Renal pelvis (tissue), 4 donors: Measurements from ENCODE around the gene C2orf81. TPM values are rescaled to one million over a fixed set of nuclear protein-coding genes. Genes with fewer than 3 reads are reported as not detected.
"Not testable (repeated sequence)": the region's sequence is repeated elsewhere in the genome, so short reads cannot be mapped to it uniquely, and the experiment has no call there.

Experiments
- DNase-seq: peaks from one replicate; pipeline ENCODE4 v3.0.0-alpha.2; 2013
- polyA plus RNA-seq, 3 donors: library from polyadenylated mRNA; unstranded; fragments of 120-200 nt; gene quantifications; one replicate each; pipeline ENCODE4 v1.2.1, GENCODE V29; 2013; ENCODE audit not compliant: insufficient read length in 3 of 3

The C2orf81 gene
- polyA plus RNA-seq, 3 donors = 8.4 to 9.2 (median 8.5) TPM

DNA sequence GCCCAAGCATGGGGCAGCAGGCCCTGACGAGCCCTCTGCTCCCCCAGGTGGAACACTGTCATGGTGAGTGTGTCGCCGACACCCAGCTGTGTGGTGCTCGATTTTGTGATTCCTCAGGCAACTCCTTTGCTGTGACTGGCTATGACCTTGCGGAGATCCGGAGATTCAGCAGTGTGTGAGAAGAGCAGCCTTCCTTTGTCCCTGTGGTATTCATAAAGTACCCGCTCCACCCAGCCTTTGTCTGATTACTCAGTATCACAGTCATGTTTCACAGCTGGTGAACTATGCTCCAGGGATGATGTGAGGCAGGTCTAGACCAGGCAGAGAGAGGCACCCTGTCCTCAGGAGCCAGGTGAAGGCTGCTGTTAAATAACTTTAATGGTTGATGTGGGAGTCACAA lies 4.1 kb upstream of the C2orf81 start:
- no peak for DNase-seq

DNA sequence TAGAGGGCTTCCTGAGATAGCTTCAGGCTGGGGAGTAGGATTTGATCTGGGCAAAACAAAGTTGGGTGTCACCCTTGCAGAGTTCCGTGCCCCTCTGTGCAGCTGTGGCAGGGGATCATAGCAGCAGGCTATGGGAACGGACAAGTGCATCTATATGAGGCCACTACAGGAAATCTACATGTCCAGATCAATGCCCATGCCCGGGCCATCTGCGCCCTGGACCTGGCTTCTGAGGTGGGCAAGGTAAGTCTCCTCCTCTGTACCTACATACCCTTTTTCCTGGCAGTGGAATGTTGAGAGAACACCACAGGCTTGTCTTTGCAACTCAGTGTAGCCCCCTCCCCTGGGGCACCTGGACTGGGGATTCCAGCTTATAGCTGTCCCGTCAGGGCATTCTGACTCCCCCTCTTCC lies 3.6 kb upstream of the C2orf81 start:
- no peak for DNase-seq

DNA sequence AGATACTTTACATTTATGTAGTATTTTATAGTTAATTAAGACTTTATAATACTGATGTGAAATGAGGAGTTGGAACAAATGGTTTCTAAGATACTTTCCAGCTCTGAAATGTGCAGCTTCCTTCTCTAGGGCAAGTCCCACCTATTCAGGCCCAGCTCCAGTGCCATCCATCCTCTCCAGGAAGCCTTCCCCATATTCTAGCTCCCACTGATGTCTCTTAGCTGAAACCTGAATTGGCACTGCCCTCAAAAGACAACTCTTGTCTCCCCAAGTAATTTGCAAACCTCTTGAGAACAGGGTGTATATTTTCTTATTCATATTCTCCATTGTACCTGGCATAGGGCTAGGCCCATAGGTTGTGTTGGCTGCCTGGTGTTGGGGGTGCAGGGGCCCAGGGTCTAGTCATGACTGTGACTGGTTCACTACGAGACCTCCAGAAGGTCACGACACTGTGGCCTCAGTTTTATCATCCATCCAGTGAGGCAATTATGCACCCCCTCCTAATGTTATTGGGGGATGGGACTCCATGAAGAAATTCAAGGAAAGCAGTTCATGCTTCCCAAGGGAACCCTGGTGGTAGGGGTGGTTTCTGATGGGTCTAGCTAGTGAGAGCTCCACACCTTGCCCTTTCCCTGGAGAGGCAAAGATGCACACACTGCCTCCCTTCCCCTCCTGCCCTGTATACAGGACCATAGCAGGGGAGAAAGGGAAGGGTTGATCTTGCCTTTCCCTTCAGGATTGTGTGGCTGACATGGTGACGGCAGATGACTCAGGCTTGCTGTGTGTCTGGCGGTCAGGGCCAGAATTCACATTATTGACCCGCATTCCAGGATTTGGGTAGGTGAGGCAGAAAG lies 2.9 kb upstream of the C2orf81 start:
- no peak for DNase-seq

DNA sequence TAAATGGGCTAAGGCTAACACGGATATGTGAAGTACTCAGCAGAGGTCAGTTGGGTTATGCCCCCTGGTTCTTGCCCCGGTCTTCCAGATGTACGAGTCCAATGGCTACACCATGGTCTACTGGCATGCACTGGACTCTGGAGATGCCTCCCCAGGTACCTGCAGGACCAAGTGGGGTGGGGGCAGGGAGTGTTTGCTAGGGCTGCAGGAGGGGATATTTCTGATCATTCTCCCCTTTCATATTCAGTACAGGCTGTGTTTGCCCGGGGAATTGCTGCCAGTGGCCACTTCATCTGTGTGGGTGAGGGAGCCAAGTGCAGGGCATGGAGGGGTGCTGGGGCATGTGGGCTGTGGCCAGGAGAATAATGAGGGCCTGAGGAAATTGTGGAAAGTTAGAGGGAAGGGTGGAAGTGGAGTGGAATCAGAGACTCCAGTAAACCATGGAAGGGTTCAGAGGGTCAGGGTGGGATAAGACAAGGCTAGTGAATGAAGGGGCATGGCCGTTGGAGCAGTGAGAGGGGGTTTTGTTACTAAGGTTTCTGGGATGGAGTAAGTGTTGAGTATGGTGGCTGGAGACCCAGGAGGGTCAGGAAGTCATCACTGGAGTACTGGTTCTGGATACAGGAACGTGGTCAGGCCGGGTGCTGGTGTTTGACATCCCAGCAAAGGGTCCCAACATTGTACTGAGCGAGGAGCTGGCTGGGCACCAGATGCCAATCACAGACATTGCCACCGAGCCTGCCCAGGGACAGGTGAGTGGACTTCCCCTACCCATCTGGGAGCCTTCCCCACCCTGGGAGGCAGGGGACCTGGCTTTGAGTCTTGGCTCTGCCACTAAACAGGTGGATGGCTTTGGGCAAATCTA lies 2.0 kb upstream of the C2orf81 start:
- no peak for DNase-seq

DNA sequence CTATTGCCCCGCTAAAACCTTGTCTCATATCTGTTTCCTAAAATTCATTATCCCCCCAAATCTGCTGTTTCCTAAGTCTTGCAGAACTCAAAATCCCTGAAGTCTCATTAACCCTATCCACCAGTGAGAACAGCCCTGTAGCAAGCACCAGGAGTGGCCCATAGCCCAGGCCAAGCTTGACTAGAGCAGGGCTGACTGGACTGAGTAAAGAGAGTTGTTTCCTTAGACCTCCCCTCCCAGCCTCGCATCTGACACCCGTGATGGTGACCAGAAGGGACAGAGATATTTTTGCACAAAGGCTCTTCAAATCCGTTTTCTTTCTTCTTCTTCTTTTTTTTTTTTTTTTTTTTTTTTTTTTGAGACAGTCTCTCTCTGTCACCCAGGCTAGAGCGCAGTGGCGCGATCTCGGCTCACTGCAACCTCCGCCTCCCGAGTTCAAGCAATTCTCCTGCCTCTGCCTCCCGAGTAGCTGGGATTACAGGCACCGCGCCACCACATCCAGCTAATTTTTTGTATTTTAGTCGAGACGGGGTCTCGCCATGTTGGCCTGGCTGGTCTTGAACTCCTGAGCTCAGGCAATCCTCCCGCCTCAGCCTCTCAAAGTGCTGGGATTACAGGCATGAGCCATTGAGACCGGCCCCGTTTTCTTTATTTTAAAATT lies 846 bp downstream of the C2orf81 start:
- DNase-seq = not testable (repeated sequence)

DNA sequence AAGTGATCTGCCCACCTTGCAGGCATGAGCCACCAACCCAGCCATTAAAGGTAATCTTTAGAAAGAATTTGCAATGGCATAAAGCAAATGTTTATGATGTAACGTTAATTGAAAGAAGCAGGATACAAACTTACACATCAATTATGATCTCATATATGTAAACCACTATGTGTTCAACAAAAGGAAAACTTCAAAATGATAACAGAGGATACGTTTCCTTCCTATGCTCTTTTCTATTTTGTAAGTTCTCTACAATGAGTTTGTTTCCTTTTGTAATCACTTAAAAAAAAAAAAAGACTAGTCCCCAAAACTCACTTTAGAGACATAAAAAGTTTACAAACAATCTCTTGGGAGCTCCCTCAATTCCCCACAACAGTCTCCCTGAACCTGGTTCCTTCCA lies 1.4 kb downstream of the C2orf81 start:
- no peak for DNase-seq

DNA sequence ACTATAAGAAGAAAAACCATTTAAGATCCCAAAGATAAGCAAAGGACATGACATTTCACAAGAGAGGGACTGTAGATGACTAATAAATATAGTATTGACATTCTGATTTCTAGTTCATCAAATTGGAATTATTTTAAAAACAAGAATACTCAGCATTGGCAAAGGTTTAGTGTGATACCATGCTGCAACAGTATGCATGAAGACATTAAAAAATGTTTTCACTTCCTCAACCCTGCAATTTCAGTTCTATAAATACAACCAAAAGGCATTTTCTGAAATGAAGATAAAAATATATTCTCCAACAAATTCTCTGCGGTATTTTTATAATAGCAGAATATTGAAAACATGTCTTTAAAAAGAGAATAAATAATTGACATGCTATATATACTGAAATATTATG lies 2.1 kb downstream of the C2orf81 start:
- no peak for DNase-seq

DNA sequence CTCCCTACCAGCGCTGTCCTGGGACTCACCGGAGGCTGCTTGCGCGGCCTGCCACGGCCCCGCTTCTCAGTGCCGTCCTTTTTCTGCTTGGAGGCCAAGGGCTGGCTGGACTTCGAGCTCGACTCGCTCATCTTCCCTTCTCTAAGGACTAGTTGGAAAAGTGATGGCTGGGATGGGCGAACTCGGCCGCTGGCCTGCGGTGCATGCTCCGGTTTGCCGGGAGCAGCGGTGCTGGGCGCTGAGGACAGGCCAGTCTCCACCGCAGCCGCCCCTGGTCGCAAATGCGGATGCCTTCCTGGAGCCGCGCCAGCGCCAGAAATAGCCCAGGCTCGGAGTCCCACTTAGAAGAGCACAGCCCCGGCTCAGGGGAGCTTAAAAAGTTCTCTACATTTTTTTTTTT lies 3.1 kb downstream of the C2orf81 start:
- DNase-seq = no peak

DNA sequence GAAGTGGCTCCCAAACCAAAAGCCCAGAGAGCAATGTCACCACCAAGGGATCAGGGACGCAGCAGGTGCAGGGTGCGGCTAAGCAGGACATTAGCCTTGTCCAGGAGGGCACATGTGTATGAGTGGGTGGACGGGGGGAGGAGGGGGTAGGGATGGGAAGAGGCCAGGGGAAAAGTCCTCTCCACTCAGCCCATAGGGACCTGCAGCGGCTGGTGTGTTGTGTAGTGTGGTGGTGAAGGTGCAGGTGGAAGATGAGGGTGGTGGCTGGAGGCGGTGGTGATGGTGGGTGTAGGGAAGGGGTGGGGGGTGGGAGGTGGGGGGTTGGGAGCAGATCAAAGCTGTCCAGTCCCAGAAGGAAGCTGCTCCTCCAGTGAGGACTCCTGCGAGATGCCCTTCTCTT lies 3.7 kb downstream of the C2orf81 start:
- DNase-seq = no peak

DNA sequence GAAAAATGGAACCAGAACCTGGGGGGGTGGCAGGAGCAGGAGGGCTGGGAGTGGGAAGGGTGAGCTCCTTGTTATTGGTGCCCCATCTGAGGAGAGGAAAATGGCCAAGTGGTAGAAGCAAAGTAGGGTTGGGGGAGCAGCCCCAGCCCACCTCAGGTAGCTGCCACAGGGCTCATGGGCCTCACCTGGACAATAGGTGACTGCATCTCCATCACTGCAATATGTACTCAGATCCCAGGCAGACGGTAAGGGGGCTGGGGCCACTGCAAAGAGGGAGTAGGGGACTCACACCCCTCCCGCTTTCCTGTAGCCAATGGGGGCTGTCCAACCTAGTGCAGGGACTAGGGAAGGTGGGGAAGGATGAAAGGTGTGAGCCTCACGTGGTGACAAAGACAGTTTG lies 4.2 kb downstream of the C2orf81 start:
- no peak for DNase-seq

DNA sequence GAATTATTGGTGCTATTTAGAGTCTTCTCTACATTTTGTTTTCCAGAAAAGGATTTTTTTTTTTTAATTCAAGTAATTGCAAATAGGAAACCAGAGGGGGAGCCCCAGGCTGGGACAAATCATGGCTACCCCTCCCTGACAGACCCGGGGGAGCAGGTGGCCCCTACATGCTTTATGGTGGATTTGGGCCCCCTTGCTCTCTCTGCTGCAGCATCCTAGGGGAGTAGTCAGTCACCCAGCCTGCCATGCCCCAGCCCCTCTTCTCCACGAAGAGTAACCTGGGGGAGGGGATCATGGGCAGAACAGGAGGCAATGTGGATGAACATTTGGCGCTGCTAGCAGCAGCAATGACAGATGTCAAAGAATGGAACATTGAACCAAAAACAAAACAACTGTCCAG lies 4.6 kb downstream of the C2orf81 start:
- no peak for DNase-seq

DNA sequence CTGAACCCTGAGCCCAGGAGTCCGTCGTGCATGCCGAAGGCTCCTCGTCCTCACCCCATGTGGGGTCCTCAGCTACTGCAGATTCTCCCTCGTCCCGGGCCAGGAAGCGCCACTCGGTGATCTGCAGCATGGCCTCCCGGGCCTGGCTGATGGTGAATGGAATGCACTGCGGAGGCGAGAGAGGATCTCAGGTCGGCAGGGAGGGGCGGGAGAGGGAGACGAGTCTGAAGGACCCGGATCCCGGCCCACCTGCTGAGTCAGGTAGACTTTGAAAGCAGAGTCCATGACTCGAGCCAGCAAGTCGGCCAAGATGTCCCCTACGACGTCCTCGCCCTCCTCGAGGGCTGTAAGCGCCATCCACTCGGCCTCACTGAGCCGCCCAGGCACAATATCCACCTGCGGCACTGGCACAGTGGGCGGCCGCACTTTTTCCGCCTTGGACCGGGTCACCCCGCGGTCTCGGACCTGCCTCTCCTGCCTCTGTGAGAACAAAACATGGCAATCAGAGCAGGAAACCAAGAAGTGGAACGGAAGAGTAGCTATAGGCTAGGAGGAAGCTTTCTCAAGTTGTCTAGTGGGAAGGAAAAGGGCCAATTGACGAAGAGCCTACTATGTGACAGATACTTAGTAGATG lies 5.5 kb downstream of the C2orf81 start:
- DNase-seq = no peak

DNA sequence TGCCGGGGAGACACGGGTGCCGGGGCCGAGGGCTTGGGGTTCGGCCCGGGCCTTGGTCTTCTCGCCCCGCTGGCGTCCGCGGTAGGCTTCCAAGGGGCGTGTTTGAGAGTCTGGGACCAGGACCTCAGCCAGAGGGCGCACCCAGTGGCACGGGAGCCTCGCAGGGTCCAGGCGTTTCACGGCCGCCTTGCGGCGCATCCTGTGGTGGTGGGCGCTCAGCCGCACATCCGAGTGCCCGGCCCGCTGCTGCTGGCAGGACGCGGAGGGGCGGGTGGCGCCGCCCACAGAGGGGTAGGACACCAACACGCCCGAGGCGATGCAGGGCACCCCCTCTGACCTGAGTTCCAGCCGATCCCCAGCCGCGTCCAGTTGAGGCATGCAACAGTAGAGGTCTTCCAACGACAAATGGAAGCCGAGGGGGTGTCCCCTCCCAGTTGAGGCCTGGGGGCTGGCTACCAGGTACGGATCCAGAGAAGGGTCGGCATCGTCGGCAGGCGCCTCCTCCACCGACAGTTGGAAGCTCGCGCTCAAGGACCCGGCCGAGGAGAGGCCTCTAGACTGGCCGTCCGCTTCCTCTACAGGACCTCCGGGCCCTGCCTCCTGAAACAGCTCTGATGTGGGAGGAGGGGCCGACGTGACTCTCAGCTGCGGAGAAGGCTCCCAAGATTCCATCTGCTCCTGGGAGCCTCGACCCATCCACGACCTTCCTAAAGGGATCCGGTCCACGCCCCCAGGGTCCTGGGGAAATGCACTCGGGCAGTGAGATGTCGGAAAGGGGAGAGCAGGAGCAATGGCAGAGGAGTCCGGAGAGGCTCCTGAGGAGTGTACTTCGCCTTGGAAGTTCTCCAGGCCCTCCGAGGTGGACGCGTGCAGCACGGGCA lies 6.3 kb downstream of the C2orf81 start:
- peak; percentile 47 for DNase-seq

DNA sequence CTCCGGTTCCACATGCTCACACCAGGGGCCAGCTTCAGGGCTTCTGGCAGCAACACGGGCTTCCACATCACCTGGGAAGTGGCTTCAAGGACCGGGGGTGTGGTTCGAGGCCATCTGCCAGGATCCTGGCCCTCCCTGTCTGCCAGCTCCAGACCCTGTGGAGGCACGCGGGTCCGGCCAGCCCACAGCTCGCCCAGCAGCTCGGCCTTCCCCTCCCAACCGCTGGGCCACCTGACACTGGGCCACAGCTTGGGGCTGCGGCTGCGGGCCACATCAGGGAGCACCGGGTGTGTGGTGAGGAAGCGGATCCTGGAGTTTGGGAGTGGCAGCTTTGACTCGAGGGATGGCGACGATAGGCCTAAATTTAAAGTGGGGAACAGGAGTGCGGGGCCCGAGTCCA lies 7.0 kb downstream of the C2orf81 start:
- no peak for DNase-seq

DNA sequence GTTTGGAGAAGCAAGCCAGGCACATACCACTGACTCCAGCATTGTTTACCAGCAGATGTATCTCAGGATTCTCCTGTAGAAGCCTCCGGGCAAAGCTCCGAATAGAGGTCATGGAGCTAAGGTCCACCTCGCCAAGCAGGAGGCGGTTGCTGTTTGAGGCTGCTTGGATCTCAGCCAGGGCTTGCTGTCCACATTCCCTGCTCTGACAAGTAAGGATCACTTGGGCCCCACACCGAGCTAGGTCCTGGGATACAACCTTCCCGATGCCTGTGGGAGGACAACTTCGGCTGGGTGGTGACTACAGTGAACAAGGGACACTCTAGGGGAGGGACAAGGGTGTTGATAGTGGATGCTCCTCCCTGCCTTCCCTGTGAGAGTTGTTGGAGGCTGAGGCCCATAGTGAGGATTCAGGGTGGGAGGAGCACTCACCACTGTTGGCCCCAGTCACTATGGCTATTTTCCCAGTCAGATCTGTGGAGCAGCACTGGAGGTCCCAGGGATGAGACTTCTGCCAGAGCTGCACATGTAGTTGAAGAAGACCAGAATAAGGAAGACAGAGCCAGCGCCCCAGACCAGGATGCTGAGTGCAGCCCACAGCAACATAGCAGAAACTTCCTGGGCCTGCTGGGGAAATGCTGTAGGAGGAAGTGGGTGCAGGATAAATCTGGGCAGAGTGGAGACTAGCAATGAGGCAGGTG lies 8.3 kb downstream of the C2orf81 start:
- DNase-seq = no peak

DNA sequence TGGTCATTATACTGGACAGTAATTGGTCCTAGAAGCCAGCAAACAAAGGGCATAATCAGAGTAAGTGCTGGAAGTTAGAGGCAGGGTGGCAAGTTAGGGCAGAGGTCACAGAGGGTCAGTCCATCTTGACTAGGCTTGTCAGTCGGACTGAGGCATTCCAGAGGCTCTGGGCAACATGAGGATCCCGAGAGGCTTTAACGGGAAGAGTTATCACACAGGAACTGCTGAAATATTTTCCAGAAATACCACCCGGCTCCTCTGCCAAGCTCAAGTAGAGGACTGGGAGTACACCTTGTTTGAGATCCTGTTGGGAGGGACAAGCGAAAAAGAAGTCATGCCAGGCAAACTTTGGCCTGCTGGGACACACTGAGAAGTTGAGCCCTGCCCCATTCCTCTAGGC lies 13.7 kb downstream of the C2orf81 start:
- DNase-seq = no peak

DNA sequence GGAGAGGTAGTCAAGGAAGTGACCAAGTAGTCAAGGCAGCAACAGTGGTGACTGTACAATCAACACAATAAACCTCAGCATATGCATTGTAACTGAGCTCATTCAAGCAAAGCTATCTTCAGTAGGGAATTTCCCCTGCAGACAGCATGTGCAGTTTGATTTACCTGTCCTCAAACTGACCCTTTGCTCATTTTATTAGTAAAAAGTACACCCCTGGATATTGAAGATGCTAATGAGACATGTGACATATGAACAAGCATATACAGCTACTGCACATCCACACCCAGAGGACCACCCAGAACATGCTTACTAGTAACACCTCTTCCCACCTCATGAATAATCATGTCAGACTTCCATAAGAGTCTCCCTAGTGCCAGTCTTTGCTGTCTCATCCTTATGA lies 15.4 kb downstream of the C2orf81 start:
- DNase-seq = no peak

DNA sequence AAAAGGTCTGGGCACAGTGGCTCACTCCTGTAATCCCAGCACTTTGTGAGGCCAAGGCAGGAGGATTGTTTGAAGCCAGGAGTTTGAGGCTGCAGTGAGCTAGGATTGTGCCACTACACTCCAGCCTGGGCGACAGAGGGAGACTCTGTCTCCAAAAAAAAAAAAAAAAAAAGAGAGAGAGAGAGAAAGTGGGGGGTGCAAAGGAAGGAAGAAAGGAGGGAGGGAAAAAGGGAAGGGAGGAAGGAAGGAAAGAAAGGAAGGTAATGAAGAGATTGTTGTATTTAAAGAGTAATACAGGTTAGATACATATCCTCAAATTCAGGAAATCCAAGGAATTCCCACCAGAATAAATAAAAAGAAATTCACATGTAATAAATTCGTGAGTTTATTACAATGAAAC lies 19.5 kb downstream of the C2orf81 start:
- no peak for DNase-seq

DNA sequence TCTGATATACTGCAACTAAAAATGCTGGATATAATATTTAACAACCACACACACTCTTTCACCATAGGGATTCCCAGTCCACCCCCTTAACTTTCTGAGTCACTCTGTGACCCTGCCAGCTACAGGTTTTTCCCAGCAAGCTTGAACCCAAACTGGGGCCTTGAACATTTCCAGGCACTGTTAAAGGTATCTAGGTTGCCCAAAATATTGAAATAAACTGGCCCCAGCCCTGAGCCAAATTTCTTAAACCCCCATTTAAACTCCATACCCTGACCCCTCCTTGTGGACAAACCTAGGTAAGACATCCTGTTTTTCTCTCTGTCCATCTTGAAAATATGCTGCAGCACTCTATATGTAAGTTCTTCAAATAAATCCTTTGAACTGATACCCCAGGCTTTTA lies 21.6 kb downstream of the C2orf81 start:
- no peak for DNase-seq

DNA sequence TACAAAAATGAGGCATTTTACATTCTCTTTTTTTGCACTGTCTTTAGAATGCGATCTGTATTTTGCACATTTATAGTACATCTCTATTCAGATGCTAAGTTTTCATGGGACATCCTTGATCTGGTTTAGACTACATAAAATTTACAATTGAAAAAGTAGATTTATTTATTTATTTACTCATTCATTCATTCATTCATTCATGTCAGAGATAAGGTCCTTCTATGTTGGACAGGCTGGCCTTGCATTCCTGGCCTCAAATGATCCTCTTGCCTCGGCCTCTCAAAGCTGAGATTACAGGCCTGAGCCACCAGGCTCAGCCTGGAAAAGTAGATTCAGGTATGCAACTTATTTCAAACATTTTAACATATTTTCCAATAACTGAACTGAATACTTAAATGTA lies 25.3 kb downstream of the C2orf81 start:
- DNase-seq = no peak

DNA sequence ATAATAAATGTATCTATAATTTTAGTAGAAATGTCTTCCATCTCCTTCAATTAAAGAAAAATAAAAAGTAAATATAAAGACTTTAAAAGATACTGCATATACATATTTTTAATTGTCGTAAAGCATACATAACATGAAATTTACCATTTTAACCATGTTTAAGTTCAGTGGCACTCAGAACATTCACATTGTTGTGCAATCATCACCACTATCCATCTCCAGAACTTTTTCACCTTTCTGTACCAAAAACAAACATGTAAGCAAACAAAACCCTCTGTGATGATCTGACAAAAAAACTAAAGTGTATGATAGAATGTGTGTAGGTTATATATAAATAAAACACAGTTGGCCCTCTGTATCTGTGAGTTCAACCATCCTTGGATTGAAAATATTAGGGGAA lies 27.9 kb downstream of the C2orf81 start:
- no peak for DNase-seq
